ENCODE results near the gene LSP1. TPM values are rescaled to one million over a fixed set of nuclear protein-coding genes. Genes with fewer than 3 reads are reported as not detected.

Gene LSP1
- total RNA-seq, 2 experiments from 2014 or later = 232 to 303 TPM

GRCh38 chr11:1889224-1889930, 36.5 kb downstream of the LSP1 start:
- ChIA-PET POLR2A (no interaction called here), CTCF (ENCODE audit: unreplicated experiment) (no interaction called here)
- no peak overlapping the region for H3K4me3 ChIP-seq (ENCODE audit: low read depth, low read length, poor library complexity, severe bottlenecking)
- no peaks in the 10 kb centered on the region for H4K20me1 ChIP-seq (ENCODE audit: insufficient read depth, low read length)
- peaks cover 35% of the 10 kb centered on the region for H3K36me3 ChIP-seq (ENCODE audit: insufficient read depth, low read length)
- BruUV-seq (replicated peaks) = no TSS peak
- TF ChIP-seq EZH2phosphoT487 (IDR thresholded peaks at IDR 0.05; ENCODE audit: borderline replicate concordance, low read depth, low read length) (no peak), CTCF (conservative IDR thresholded peaks at IDR 0.05; ENCODE audit: low read length) (no peak)
- no peaks in the 10 kb centered on the region for H3K9me3 ChIP-seq (ENCODE audit: low read length)
- no peaks in the 10 kb centered on the region for H3K9me2 ChIP-seq (ENCODE audit: insufficient read depth, low read length)
- no peak overlapping the region for H2AFZ ChIP-seq (ENCODE audit: low read length)
- DNase-seq (ENCODE audit: low spot score) = no peak
- intact Hi-C loops (cut with micrococcal nuclease; ENCODE audit: unreplicated experiment) = no loop called here
- H3K79me2 ChIP-seq (ENCODE audit: insufficient read depth, low read depth, low read length) = no peaks in the 10 kb centered on the region
- H3K4me2 ChIP-seq (ENCODE audit: low read length) = no peak overlapping the region
- no peak overlapping the region for H3K27ac ChIP-seq (ENCODE audit: low read depth, low read length, poor library complexity, severe bottlenecking)
- H3K4me1 ChIP-seq (ENCODE audit: insufficient read depth, low read length, poor library complexity, severe bottlenecking) = no peaks in the 10 kb centered on the region

DNA sequence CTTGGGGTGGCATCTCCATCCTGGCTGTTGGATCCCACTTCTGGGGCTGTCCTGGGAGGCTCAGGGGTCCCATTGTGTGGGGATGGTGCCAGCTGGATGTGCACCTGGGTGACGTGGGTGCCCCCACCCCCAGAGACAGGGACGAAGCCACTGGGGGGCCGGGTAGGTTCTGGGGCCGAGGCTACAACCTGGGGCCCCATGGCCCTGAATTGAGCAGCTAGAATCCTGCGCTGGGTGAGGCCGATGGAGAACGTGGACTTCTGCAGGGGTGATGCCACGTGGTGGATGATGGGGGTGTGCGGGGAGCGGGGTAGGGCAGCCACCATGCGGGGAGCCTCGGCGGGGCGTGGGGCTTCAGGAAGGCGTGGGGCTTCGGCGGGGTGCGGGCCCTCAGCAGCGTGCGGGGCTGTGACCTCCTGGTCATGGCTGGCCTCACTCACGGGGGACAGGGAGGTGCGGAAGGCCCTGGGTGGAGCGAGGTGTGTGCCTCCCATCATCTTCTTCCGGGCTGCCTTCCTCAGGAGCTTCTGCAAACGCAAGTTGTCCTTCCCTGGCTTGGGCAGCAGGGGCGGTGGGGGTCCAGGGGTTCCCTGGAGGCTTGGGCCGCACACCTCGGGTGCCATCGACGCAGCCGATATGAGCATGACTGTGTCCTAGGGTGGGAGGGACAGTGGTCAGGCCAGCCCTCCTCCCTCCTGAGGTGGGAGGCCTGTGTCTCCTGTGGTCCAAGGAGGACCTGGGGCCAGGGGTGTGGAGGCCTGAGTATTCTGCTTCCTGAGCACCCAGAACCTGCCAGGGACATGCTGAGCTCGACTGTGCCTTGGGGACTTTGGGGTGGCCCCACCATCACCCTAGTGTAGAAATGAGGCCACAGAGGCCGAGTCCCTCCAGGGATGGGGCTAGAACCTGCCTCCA, 37.3 kb downstream of the LSP1 start:
- POLR2A ChIA-PET = no interaction called here
- no peak overlapping the region for H3K4me3 ChIP-seq (ENCODE audit: low read depth, low read length, poor library complexity, severe bottlenecking)
- H3K79me2 ChIP-seq (ENCODE audit: insufficient read depth, low read depth, low read length) = no peaks in the 10 kb centered on the region
- no peak overlapping the region for H3K27ac ChIP-seq (ENCODE audit: low read depth, low read length, poor library complexity, severe bottlenecking)
- no peak overlapping the region for H3K4me2 ChIP-seq (ENCODE audit: low read length)
- TF ChIP-seq EZH2phosphoT487 (IDR thresholded peaks at IDR 0.05; ENCODE audit: borderline replicate concordance, low read depth, low read length) (no peak), CTCF (conservative IDR thresholded peaks at IDR 0.05; ENCODE audit: low read length) (no peak)
- H3K36me3 ChIP-seq (ENCODE audit: insufficient read depth, low read length) = peaks cover 27% of the 10 kb centered on the region
- BruUV-seq (replicated peaks) = no TSS peak
- H4K20me1 ChIP-seq (ENCODE audit: insufficient read depth, low read length) = no peaks in the 10 kb centered on the region
- DNase-seq (ENCODE audit: low spot score) = no peak
- intact Hi-C loops (cut with micrococcal nuclease; ENCODE audit: unreplicated experiment) = loop anchor here (10.0 kb wide), 1 partner anchor 55 kb away; the partner anchor contains the start of gene MRPL23
- no peaks in the 10 kb centered on the region for H3K9me2 ChIP-seq (ENCODE audit: insufficient read depth, low read length)
- H3K9me3 ChIP-seq (ENCODE audit: low read length) = no peaks in the 10 kb centered on the region
- no peaks in the 10 kb centered on the region for H3K4me1 ChIP-seq (ENCODE audit: insufficient read depth, low read length, poor library complexity, severe bottlenecking)
- H2AFZ ChIP-seq (ENCODE audit: low read length) = no peak overlapping the region
- CTCF ChIA-PET (ENCODE audit: unreplicated experiment) = no interaction called here
